Measurements from ENCODE around the gene RPS19BP1. TPM values are rescaled to one million over a fixed set of nuclear protein-coding genes. Genes with fewer than 3 reads are reported as not detected.

RPS19BP1 gene
- total RNA-seq, 1 experiment from 2014 or later: 80.4 TPM

- TF ChIP-seq ZBTB33 (IDR thresholded peaks at IDR 0.05; ENCODE audit: extremely low read depth, insufficient replicate concordance, low read length) (no peak), CEBPB (IDR thresholded peaks at IDR 0.05; ENCODE audit: low read depth) (no peak), POLR2AphosphoS5 (IDR thresholded peaks at IDR 0.05; ENCODE audit: low read depth, low read length) (no peak), EGR1 (IDR thresholded peaks at IDR 0.05; ENCODE audit: low read depth) (no peak), SP1 (IDR thresholded peaks at IDR 0.05; ENCODE audit: low read depth) (no peak), TCF7L2 (IDR thresholded peaks at IDR 0.05; ENCODE audit: borderline replicate concordance, extremely low read depth, insufficient read depth, insufficient read length) (no peak), RAD21 (IDR thresholded peaks at IDR 0.05; ENCODE audit: low read depth) (no peak), ZNF274 (IDR thresholded peaks at IDR 0.05; ENCODE audit: low read depth, low read length) (no peak), FOSL1 (IDR thresholded peaks at IDR 0.05; ENCODE audit: low read depth) (no peak)
Measured at GRCh38 chr22:39563571-39564428, 31.3 kb upstream of the RPS19BP1 start (continued).

DNA sequence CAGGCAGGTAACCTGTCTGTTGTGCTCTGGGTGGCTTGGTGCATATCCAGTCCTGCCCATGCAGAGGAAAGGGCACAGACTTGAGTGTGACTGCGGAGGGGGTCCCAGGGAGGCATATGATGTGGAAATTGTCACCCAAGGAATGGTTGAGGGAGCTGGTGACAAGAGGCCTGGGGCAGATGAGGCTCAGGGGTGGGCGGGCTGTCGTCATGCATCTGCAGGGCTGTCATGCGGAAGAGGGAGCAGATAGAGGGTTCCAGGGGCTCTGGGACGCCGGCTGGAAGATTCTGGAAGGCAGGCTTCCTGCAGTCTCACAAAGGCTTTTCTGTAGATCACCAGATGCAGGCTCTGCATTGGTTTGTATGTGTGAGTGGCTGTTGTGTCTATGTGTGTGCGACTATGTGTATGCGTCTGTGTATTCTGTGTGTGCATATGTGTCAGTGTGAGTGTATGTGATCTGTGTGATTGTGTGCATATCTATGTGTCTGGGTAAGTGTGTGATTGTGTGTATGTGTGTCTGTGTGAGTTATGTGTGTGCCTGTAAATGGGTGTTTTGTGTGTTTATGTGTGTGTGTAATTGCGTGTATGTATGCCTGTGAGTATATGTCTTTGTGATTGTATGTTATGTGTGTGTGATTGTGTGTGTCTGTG lies 30.4 kb upstream of the RPS19BP1 start:
- peaks cover 0 to 3% of the 10 kb centered on the region in 2 experiments; a peak in 1 of 4 replicates for H3K9me3 ChIP-seq (ENCODE audit: control insufficient read depth in 1 of 2, insufficient read depth in 1 of 2, low read depth in 1 of 2, low read length in 2 of 2)

More for the DNA sequence above, 30.4 kb upstream of the RPS19BP1 start:
- Histone ChIP-seq H3K79me2 (ENCODE audit: insufficient read depth, low read length) (no peaks in the 10 kb centered on the region), H3K36me3 (ENCODE audit: control insufficient read depth in 1 of 2, insufficient read depth in 2 of 2, low read length in 2 of 2) (no peaks in the 10 kb centered on the region), H3K9ac (ENCODE audit: low read length) (no peak overlapping the region), H3K4me3 (replicated peaks in 1 of 2; ENCODE audit: low read depth in 1 of 2, low read length in 2 of 2) (no peak overlapping the region), H3K4me1 (ENCODE audit: control insufficient read depth in 1 of 2, insufficient read depth in 2 of 2, low read length in 2 of 2) (peaks cover 0 to 8% of the 10 kb centered on the region in 2 experiments; a peak in 2 of 4 replicates), H3K9me2 (ENCODE audit: insufficient read depth) (no peaks in the 10 kb centered on the region), H4K20me1 (ENCODE audit: insufficient read depth) (no peaks in the 10 kb centered on the region), H3K27ac (ENCODE audit: low read depth, low read length) (no peak overlapping the region), H2AFZ (ENCODE audit: low read depth, low read length, poor library complexity, severe bottlenecking) (no peak overlapping the region), H3K27me3 (ENCODE audit: insufficient read depth, low read length) (no peaks in the 10 kb centered on the region), H3K4me2 (ENCODE audit: low read length) (no peak overlapping the region)
- CTCF ChIA-PET: no interaction called here
- intact Hi-C loops (cut with micrococcal nuclease): no loop called here
- no peak for ATAC-seq
- POLR2A ChIA-PET: no interaction called here
- RAD21 ChIA-PET (ENCODE audit: low non-redundant PET in 1 of 2, low total read pairs in 2 of 2, uncharacterized antibody in 2 of 2, unreplicated experiment in 2 of 2): no interaction called here
- TF ChIP-seq CEBPB (IDR thresholded peaks at IDR 0.05; ENCODE audit: low read depth): no peak
- TF ChIP-seq CBX3 (IDR thresholded peaks at IDR 0.05; ENCODE audit: low read depth): 0 out of 2 replicates have a peak, but pooled peaks have one; percentile 7
- TF ChIP-seq EZH2phosphoT487 (IDR thresholded peaks at IDR 0.05; ENCODE audit: borderline replicate concordance): no peak
- no peak for TF ChIP-seq ZNF274 (IDR thresholded peaks at IDR 0.05; ENCODE audit: low read depth, low read length)
- TF ChIP-seq POLR2A (IDR thresholded peaks at IDR 0.05; ENCODE audit: borderline replicate concordance, extremely low read depth, insufficient read depth, insufficient read length): no peak
- TF ChIP-seq REST (IDR thresholded peaks at IDR 0.05; ENCODE audit: low read depth): no peak
- BruUV-seq (replicated peaks): no TSS peak
- no peak for DNase-seq (ENCODE audit: low read depth, low spot score)
